HG02884 (cell line): Measurements from ENCODE around the gene EML6.

Experiments
- ATAC-seq: cut with Tn5 transposase; IDR thresholded peaks from one replicate; pipeline ENCODE4 v1.9.1; 2021; ENCODE audit warnings: mild to moderate bottlenecking, moderate library complexity; ENCODE audit not compliant: unreplicated experiment

Gene EML6

DNA sequence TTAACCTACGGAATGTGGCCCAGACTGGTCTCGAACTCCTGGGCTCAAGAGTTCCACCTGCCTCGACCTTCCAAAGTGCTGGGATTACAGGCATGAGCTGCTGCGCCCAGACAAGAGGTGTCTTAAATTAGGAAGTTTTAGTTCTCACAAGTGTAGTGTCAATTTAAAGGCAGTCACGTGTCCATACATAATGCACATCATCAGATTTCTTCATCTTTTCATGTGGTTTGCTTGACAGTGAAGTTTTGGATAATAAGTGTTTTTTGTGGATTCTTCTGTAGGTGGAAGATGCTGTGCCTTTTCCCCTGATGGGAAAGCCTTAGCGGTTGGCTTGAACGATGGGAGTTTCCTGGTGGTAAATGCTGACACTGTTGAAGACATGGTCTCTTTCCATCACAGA, 179.3 kb downstream of the EML6 start:
- ATAC-seq: no peak

DNA sequence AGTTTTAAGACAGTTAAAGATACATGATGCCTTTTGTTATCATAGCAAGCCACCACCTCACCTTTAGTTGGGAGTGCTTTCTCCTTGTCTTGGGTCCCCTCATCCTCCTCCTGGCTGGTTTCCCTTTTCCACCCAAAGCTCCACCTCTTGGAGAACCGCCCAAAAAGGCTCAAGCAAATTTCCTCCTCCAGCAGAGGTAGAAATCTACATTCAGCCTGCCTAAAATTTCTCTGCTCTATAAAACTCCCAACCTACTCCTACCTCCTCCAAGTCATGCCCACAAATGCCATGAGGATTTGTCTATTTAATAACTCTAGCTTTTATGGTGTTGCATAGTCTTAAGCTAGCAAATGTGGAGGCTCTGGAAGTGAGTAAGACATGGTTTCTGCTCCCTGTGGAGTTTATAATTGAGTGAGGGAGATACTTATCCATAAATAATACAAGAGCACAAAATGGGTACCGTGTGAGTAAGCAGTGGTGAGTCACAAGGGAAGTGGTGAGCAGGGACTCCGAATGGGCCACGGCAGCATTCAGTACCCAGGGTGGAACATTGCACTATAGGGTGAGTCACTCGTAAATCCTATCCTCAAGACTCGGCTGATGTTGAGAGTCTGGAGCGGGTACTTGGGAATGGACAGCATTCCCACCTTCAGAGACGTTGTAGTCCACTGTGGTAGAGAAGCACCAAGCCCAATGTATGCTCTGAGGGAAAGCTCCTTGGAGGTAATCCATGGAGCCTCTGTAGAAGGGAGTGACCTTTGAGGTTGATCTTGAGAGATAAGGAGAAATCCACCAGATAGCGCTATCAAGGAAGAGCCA, 180.5 kb downstream of the EML6 start:
- no peak for ATAC-seq

DNA sequence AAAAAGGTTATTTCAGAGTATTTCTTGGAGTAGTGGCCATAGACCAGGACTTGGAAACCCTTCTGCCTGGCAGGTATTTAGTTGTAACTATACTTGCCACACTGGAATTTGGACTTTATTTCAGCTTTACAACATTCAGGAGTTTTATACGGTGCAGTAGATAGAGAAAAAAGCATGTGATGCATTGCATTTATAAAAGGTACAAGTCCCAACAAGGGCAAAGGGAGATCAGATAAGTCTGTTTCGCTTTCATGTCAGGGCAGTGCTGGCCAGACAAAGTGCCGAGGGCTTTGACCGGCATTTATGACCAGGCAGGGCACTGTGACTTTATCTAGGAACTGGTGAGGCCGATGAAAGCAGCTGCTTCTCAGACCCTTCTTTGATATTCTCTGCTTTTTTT, 181.4 kb downstream of the EML6 start:
- ATAC-seq: no peak

DNA sequence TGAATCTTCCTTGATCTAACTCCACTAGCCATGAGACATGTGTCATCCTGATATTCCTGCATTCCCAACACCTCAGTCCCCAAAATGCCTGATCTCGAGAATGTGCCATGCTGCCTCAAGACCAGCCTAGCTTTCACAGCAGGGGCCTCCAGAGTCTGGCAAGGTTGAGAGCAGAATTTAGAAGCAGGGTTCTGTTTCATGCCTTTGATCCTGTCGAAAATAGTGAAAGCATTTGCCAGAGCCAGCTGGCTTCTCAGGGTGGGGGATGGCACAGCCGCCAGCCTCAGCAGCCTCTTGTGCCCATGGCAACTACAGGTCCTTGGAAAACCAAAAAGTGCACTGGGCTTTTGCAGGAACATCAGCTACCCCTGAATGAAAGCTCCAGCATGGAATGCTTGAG, 183.3 kb downstream of the EML6 start:
- no peak for ATAC-seq

DNA sequence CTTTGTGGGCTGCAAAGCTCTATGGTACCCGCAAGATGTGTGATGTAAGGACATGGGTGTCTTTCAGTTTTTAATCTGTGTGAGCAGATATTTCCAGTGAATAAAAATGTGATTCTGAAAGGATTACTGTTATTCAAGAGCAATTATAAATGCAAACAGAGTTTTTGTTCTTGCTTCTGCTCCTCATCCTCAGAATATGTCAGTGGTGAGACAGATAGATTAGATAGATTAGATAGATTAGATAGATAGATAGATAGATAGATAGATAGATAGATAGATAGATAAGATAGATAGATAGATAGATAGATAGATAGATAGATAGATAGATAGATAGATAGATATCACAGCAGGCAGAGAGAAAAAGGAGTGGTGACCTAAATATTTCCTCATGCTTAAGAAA, 184.2 kb downstream of the EML6 start:
- no peak for ATAC-seq

DNA sequence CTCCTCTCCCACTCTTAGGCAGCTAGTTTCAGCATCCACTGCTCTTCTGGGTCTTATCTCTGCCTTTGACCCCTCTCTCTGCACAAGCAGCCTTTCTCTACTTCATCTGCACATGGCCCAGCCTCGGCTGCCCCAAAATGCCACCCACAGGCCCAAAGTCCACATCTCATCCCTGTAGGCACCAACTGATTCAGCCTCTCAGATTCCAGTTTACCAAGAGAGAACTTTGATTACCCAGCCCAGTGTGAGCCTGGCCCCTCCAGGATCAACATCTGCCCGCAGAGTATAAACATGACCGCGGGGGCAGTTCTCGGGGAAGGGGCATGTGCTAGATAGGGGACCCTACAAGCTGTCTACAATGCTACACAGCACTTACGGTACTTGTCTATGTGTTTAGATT, 185.1 kb downstream of the EML6 start:
- ATAC-seq: no peak

DNA sequence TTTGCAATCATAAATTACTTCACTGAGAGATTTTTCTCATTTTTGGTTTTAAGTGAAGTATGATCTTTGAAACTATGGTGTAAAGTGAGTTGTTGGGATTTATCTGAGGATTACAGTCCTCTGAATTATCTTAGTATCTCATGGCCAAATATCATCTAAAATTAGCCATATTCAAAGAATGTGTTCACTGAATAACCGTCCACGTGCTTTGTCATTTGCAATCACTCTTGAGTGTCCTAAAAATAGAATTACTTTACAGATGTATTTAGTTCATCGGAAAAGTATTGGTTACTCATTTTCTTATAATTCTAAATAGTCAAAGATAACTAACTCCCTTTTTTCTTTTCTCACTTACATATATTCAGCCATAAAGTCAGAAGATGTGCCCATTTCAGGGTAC, 185.5 kb downstream of the EML6 start:
- no peak for ATAC-seq

DNA sequence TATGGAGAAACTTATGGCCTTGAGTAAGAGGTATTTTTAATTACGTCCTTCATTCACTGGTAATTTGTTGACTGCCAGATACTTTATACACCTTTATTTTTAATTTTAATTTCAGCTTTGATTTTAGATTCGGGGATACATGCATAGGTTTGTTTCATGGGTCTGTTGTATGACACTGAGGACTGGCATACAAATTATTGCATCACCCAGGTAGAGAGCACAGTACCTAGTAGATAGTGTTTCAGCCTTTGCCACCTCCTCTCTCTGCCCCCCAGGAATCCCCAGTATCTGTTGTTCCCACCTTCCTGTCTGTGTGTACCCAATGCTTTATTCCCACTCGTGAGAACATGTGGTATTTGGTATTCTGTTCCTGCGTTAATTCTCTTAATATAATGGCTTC, 188.8 kb downstream of the EML6 start:
- ATAC-seq: no peak

DNA sequence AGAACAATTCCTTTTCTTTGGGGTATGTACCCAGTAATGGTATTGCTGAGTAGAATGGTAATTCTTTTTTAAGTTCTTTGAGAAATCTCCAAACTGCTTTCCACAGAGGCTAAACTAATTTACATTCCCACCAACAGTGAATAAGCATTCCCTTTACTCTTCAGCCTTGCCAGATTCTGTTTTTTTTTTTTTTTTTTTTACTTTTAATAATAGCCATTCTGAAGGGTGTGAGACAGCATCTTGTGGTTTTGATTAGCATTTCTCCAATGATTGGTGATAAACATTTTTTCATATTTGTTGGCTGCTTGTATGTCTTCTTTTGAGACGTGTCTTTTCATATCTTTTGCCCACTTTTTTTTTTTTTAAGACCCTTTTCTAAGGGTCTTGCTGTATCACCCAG, 189.4 kb downstream of the EML6 start:
- ATAC-seq: no peak

DNA sequence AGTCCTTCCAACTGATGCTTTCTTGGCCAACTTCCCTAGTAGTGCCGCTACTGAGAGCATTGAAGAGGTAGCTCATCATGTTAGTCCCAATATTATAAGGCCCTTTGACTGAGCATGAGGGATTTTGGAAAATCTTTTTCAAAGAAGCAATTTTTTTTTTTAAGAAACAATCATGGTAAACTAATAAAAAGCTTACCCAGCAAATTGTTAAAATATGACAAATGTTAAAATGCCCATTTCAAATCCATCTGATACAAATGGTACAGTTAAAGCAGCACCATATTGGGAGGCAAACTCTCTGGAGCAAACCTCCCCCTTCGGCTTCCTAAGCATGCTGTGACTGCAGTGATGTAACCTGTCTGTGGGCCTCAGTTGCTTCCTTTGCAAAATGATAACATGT, 191.2 kb downstream of the EML6 start:
- ATAC-seq: no peak

DNA sequence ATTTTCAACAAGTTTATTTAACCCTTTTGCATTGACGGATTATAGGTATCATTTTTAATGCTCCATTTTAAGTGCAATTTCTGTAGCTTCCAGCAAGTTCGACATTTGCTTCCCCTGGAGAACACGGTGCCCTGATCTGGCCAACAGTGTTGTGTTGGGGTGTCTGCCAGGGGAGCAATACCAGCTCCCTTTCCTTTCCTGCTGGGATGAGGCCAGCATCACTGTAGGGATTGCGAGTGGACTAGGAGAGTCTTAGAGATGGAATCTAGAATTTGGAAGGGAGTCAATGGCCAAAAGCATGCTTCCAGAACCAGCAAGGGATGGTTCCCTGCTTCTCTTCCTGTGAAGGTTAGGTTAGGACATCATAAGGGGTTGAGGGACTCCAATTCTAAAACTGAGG, 191.6 kb downstream of the EML6 start:
- no peak for ATAC-seq

DNA sequence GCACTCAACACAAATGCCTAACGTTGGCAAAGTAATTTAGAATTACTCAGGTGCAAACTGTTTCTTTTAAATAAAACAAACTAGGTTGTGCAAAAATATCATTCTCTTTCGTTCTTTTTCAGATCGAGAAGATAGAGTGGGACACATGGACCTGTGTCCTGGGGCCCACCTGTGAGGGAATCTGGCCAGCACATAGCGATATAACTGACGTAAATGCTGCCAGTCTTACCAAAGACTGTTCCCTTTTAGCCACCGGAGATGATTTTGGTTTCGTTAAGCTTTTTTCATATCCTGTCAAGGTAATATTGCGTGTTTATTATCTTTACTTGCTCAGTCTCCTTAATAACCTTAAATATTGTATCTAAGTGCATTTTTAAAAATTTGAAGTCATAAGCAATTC, 193.2 kb downstream of the EML6 start:
- no peak for ATAC-seq

DNA sequence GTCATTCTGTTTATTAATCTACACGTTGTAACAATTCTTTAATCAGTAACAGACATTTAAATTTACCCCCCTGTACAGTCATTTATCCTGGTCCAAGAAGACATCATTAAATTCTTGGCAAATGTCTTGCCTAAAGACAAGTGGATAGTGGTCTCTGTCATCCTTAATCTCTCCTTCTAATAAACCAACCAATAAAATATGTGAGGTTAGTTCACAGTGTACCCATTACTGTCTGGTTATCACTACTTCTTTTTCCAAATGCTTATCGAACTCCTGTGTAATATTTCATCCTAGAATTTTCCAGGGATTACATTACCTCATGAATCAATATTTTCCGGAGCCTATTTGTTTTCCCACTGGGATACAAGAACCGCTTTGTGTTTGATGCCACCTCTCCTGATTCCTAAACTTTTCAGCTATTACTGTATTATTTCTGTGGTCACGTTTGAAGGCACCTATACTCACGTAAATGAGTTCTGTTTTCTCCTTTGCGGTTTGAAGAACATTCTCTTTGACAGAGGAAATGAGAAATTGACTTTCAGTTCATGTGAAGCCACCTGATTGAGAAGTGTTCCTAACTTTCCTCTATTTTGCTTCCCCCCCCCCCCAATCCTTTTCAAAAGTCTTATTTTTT, 195.3 kb downstream of the EML6 start:
- peak; percentile 50 for ATAC-seq

DNA sequence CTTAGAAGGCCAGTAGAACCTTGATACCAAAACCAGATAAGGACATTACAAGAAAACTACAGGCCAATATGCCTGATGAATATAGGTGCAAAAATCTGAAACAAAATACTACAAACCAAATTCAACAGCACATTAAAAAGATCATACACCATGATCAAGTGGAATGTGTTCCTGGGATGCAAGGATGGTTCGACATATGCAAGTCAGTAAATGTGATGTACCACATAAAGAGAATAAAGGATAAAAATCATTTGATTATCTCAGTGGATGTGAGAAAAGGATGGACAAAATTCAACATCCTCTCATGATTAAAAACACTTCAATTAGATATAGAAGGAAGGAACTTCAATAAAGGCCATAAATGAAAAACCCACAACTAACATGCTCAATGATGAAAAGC, 197.2 kb downstream of the EML6 start:
- ATAC-seq: no peak

DNA sequence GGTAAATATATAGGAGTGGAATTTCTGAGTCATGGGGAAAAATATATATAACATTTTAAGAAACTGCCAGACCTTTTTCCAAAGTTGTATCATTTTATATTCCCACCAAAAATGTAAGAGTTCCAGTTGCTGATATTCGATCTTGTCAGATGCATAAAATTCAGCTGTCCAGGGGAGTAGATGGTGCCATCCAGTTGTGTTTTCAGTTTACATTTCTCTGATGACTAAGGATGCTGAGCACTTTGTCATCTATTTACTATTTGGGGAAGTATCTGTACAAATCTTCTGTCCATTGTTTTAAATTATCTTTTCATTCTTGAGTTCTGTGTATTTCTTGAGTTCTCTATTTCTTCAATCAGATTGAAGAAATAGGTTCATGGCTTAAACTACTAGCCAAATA, 200.7 kb downstream of the EML6 start:
- no peak for ATAC-seq

DNA sequence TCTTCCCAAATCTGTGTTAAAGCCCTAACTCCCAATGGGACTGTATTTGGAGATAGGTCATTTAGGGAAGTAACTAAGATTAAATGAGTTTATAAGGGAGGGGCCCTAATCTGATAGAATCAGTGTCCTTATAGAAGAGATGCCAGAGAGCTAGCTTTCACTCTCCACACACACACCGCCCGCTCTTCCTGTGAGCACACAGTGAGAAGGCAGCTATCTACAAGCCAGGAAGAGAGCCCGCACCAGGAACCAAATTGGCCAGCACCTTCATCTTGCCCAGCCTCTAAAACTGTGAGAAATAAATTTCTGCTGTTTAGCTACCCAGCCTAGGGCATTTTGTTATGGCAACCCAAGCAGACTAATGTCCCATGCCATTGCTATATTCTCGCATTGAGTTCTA, 201.6 kb downstream of the EML6 start:
- no peak for ATAC-seq

DNA sequence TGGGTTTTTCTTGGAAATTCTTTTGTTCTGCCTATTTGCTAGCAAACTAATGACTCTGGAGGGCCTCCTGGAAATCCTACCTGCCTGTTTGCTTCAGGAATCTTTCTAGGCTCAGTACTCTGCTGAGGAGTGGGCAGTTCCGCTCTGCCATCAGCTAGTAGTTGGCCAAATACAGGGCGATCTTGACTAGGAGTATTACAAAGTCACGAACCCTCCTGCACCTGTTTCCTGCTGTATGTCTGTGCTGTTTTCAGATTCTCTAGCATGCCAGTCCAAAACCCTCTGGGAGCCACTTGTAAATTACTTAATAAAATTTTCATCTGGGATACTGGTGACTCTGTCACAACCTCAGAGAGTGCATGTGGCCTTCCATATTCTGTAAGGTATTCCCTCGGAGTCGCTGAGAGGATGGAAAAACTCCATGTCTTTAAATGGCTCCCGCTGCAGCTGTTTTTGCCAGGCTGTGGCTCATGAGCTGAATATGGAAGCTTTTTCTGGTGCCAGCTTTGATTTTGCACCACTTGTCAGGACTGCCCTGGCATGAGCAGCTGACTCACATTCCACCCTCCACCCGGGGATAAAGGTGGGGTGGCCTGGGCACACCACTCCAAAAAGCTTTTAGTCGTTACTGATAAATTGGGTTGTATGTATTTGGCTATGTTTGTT, 203.8 kb downstream of the EML6 start:
- no peak for ATAC-seq

DNA sequence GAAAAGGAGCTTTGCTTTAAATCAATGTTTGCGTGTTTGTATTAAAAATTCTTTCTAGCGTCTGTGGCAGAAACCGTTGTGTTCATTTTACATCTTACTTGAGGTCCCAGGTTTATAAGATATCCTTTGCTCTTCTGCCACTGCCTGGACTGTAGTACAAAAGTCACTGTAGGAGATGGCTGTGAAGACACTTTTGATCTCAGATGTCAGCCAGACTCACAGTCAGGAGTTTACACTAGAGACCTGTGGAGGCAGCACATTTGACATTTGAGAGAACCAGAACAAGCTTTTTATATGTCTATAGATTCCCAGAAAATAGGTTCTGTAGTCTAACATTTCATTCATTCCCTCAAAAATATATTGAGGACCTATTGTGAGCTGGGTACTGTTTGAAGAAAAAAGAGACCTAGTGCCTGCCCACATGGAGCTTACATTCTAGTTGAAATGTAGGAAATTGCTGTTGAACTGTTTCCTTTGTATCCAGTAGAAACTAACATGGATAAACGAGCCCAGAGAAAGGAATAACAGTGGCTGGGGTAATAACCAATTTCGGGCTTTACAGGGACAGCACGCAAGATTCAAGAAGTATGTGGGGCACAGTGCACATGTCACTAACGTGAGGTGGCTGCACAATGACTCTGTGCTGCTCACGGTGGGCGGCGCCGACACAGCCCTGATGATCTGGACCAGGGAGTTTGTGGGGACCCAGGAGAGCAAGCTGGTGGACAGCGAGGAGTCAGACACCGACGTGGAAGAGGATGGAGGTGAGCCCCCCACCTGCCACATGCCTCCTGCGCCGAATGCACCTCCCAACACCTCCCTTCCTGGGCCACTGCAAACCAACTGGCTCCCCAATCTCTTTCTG, 204.5 kb downstream of the EML6 start:
- no peak for ATAC-seq

DNA sequence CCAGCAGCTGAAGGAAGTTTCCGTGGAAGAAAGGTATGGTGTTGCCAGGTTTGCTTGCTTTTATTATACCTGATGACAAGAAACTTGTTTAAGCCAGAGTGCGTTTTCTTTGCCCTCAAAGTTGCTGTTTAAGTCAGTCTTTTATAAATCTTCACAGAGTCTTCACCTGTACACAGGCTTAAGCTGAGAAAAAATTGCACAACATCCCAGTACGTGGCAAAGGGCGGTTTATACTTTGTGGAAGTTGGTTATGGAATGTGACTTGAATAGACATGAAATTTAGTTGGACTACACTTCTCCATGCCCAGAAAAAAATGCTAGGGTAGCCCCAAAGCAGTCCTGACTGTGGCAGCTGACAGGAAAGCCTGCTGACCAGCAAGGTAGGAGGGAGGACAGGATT, 205.3 kb downstream of the EML6 start:
- no peak for ATAC-seq

DNA sequence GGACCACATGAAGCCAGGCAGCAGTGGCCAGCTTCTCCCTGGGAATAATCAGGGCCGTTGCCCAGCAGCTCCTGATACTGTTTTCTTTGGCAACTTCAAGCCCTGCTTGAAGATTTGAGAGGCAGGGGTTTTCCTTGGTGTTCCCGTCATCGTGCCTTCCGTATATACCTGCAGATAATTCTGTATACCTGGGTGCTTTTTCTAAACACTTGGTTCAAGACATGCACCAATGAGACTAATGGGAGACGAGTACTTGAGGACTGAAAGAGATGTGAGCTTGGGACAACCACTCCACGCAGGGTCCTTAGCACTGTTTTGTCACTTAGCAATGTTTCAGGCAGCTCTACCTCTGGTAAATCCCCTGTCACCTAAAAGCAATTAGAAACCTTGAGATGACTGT, 208.0 kb downstream of the EML6 start:
- ATAC-seq: no peak

DNA sequence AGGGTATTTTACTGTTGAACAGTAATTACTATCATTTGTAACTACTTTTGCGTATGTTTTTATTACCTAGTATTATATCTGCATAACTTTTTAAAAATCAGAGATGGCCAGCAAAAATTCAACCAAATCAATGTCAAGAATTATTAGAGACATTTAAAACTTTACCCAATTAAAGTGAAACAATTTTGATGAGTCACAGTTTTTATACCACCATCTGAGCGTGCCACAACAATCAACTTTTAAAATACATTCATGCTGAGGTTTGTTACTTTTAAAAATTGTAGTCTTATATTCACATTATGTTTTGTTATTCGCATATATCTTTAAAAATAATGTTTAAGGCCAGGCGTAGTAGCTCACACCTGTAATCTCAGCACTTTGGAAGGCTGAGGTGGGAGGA, 211.9 kb downstream of the EML6 start:
- no peak for ATAC-seq
